Ovary (tissue), 9 donors: ENCODE results near the gene CACNA2D4. TPM values are rescaled to one million over a fixed set of nuclear protein-coding genes. Genes with fewer than 3 reads are reported as not detected.

Experiments
- DNase-seq, 5 donors: peaks; one replicate each; pipeline ENCODE4 v3.0.0-alpha.2; 2019 to 2020
- H3K27ac ChIP-seq, 2 donors: fragments of 200-600 bp; one replicate each; pipeline versions ENCODE4 v1.5.1 to v1.8.0; 2019 to 2022
- H3K27me3 ChIP-seq: fragments of 200-600 bp; one replicate; pipeline ENCODE4 v1.8.0; 2022
- H3K36me3 ChIP-seq: fragments of 200-600 bp; sonication (generic); one replicate; pipeline ENCODE4 v1.5.1; 2019
- H3K4me1 ChIP-seq: one replicate; pipeline ENCODE4 v1.8.1; 2013; ENCODE audit warnings: mild to moderate bottlenecking, moderate library complexity; ENCODE audit not compliant: insufficient read depth
- H3K4me3 ChIP-seq: fragments of 200-600 bp; sonication (generic); one replicate; pipeline ENCODE4 v1.5.1; 2017
- H3K9me3 ChIP-seq, 2 donors: fragments of 200-600 bp in 1 of 2; sonication (generic) in 1 of 2; one replicate each; pipeline versions ENCODE4 v1.5.1 to v1.8.1; 2013 to 2019; ENCODE audit warnings: mild to moderate bottlenecking in 1 of 2, moderate library complexity in 1 of 2
- CTCF ChIP-seq, 3 donors: fragments of 450-650 bp in 2 of 3; fragments of 200-600 bp in 1 of 3; IDR thresholded peaks; one replicate each; pipeline versions ENCODE4 v1.5.1 to v1.8.0; 2016 to 2022; ENCODE audit warnings: antibody characterized with exemption in 3 of 3, mild to moderate bottlenecking in 1 of 3
- EP300 ChIP-seq: sonication (generic); formaldehyde crosslinking; IDR thresholded peaks from one replicate; pipeline ENCODE4 v1.6.1; 2017; ENCODE audit warnings: antibody characterized with exemption
- POLR2A ChIP-seq: fragments of 450-650 bp; IDR thresholded peaks from one replicate; pipeline ENCODE4 v1.6.1; 2017; ENCODE audit warnings: antibody characterized with exemption, mild to moderate bottlenecking, moderate library complexity
- WGBS, 3 donors: extraction: QIAGEN DNeasy Blood & Tissue Kit in 1 of 3; methylation state at CpG; one replicate each; pipeline versions ENCODE4 v1.1.5 to v1.1.7; 2013 to 2017; 5-methylcytosine and 5-hydroxymethylcytosine counted together
- intact Hi-C, 4 donors: fragments of 100-400 bp; cut with DNase I; formaldehyde crosslinking; loops; one replicate each; pipeline versions ENCODE4 v1.11.0 to v1.15.1; 2022 to 2023
- polyA plus RNA-seq, 2 donors: library from polyadenylated mRNA; stranded (reverse); fragments of 200-250 nt in 1 of 2; fragments of 350-450 nt in 1 of 2; fragmentation: Illumina TruSeq in 1 of 2; extraction: RNeasy Lipid Tissue Mini Kit (QIAGEN cat#74804) in 1 of 2; gene quantifications; one replicate each; pipeline ENCODE4 v1.2.3, GENCODE V29; 2013 to 2014
- total RNA-seq, 7 donors: library from RNA; depleted of rRNA in 2 of 7; stranded (reverse); fragments of >200 nt in 2 of 7; fragmentation: NEBNext Ultra II Directional in 3 of 7; extraction: Animal tissue kit (Norgen Biotek cat#: 25700) in 3 of 7; gene quantifications; one replicate each; pipeline versions ENCODE4 v1.1.0 to v1.2.4, GENCODE V29; 2016 to 2023
- donor health status: DM: no; HTN: no; CAD: no; lungs with moderate emphysema.
- donor health status: DM: no; HTN: no; CAD: no.
- donor health status: Bipolar disorder and iron deficiency.
- donor health status: DM: yes; HTN: yes; CAD: no.
- donor health status: DM: no; HTN: no; CAD: no.
- donor health status: DM: yes; HTN: yes; CAD: no.

The CACNA2D4 gene
- total and polyA plus RNA-seq, 9 donors, result 2.1 to 6.8 (median 3.2) TPM

GRCh38 chr12:1908758-1909157 lies 9.7 kb downstream of the CACNA2D4 start:
- WGBS, 3 donors, result 87 to 90% (median 90%) methylated on average over 17 to 26 of the region's 26 CpGs
- TF ChIP-seq POLR2A, result no peak
- no peak for TF ChIP-seq CTCF (IDR thresholded peaks at IDR 0.05)
- no peak for TF ChIP-seq EP300
- peaks cover 3% of the 10 kb centered on the region for H3K4me1 ChIP-seq
- intact Hi-C loops, result no loop called here
- H3K36me3 ChIP-seq, result no peaks in the 10 kb centered on the region
- H3K4me3 ChIP-seq, result no peak overlapping the region
- no peak for DNase-seq
- H3K9me3 ChIP-seq, result peaks cover 0 to 8% of the 10 kb centered on the region in 2 donors
- no peaks in the 10 kb centered on the region for H3K27me3 ChIP-seq
- H3K27ac ChIP-seq, result no peak overlapping the region

- TF ChIP-seq CTCF (IDR thresholded peaks at IDR 0.05), result no peak
- no peak overlapping the region for H3K4me3 ChIP-seq
- intact Hi-C loops, result no loop called here
- peak in 1 of 5 donors; percentile 5 for DNase-seq
- peaks cover 3% of the 10 kb centered on the region for H3K4me1 ChIP-seq
- H3K9me3 ChIP-seq, result peaks cover 0 to 8% of the 10 kb centered on the region in 2 donors
- 16 to 30% (median 26%) methylated on average over 63 to 67 of the region's 67 CpGs for WGBS, 3 donors
- no peaks in the 10 kb centered on the region for H3K27me3 ChIP-seq
- H3K27ac ChIP-seq, result no peak overlapping the region
- H3K36me3 ChIP-seq, result no peaks in the 10 kb centered on the region
These were observed 10.5 kb downstream of the CACNA2D4 start for GRCh38 chr12:1907652-1908611.

- no peak for DNase-seq
- Histone ChIP-seq H3K9me3 (peaks cover 0 to 8% of the 10 kb centered on the region in 2 donors), H3K4me1 (peaks cover 3% of the 10 kb centered on the region), H3K27me3 (no peaks in the 10 kb centered on the region), H3K27ac (no peak overlapping the region), H3K36me3 (no peaks in the 10 kb centered on the region), H3K4me3 (no peak overlapping the region)
- TF ChIP-seq EP300 (no peak), CTCF (IDR thresholded peaks at IDR 0.05) (no peak), POLR2A (no peak)
- WGBS, 3 donors, result 44 to 51% (median 49%) methylated on average over 3 of the region's 3 CpGs
- intact Hi-C loops, result no loop called here
These were observed 11.9 kb downstream of the CACNA2D4 start for GRCh38 chr12:1906579-1906978.

GRCh38 chr12:1904875-1905274 lies 13.6 kb downstream of the CACNA2D4 start:
- H3K27me3 ChIP-seq, result no peaks in the 10 kb centered on the region
- H3K27ac ChIP-seq, result no peak overlapping the region
- no peak for DNase-seq
- H3K4me1 ChIP-seq, result peaks cover 3% of the 10 kb centered on the region
- no peak for TF ChIP-seq EP300
- intact Hi-C loops, result no loop called here
- H3K9me3 ChIP-seq, result peaks cover 0 to 8% of the 10 kb centered on the region in 2 donors
- H3K4me3 ChIP-seq, result no peak overlapping the region
- H3K36me3 ChIP-seq, result no peaks in the 10 kb centered on the region

GRCh38 chr12:1896964-1897363 lies 21.5 kb downstream of the CACNA2D4 start:
- intact Hi-C loops, result no loop called here
- TF ChIP-seq CTCF (IDR thresholded peaks at IDR 0.05) (no peak), POLR2A (no peak), EP300 (no peak)
- Histone ChIP-seq H3K27ac (no peak overlapping the region), H3K27me3 (no peaks in the 10 kb centered on the region), H3K36me3 (no peaks in the 10 kb centered on the region), H3K4me3 (no peak overlapping the region), H3K9me3 (no peaks in the 10 kb centered on the region), H3K4me1 (no peaks in the 10 kb centered on the region)
- DNase-seq, result no peak
- 68 to 74% (median 73%) methylated on average over 5 of the region's 5 CpGs for WGBS, 3 donors
